Measurements from ENCODE around the gene MYO15A.
"Not testable (repeated sequence)": the region's sequence is repeated elsewhere in the genome, so short reads cannot be mapped to it uniquely, and the experiment has no call there.

The MYO15A gene

DNA sequence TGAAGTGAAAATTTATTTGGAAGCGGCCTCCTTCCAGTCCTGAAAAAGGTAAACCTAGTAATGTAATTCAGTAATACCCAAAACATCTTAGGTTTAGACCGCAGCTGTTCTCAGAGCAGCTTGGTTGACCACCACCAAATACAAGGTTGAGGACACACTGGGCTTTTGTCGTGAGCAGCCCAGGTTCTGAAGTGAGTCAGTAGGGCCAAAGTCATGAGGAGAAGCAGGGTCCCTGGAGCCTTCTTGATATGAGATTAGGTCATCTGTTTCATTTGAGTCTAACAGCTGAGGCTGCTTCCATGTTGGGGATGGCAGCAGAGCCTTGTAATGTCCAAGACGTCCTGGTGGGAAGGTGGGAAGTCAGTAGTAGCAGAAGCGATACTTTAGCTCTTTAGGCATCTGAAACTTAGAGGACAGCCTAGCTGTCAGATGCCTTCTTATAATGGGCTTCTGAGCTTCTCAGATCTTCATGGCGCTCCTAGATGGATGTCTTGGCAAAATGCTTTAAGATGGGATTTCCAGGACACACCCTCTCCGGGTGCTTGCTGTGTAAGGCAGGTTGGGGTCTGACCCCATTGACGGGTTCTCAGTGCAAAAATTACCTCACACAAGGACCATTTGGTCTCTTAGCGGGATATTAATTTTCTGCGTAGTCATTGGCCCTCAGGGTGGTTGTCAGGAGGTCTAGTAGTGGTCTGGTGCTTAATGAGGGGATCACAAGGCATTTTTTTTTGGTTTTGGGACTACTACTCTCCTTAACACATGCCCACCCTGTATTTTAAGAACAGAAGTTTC lies 77.5 kb downstream of the MYO15A start:
- DNase-seq: no peak

DNA sequence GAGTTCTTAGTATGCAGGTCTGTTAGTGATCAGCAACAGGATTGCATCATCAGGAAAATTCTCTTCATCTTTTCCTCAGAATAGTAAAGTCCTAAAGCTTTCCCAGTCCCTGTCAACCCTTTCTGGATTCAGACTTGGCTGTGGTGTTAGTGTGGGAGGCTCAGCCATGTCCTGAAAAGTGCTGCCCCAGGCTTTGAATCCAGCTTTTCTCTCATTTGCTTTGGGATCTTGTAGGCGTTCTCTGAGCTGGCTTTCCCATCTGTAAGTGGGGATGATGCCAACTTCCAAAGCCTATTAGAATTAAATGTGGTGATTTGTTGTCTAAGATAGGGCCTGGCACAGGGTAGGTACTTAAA lies 78.0 kb downstream of the MYO15A start:
- no peak for DNase-seq

DNA sequence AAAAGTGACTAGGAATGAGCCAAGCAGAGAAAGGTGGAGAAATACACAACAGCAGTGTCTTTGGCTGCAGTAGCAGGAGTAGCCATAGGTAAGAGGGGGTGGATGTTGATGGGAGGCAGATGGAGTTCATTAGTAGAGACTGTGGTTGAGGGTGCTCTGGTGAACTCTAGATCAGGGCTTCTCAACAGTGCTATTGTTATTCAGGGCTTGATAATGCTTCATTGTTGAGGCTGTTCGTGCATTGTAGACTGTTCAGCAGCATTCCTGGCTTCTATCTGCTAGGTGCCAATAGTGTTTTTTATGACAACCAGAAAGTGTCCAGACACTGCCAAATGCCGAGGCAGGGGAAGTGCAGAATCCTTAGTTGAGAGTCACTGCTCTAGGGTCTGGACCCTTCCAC lies 78.7 kb downstream of the MYO15A start:
- DNase-seq: no peak

GRCh38 chr17:18187821-18188761 lies 79.5 kb downstream of the MYO15A start:
- no peak for DNase-seq

DNA sequence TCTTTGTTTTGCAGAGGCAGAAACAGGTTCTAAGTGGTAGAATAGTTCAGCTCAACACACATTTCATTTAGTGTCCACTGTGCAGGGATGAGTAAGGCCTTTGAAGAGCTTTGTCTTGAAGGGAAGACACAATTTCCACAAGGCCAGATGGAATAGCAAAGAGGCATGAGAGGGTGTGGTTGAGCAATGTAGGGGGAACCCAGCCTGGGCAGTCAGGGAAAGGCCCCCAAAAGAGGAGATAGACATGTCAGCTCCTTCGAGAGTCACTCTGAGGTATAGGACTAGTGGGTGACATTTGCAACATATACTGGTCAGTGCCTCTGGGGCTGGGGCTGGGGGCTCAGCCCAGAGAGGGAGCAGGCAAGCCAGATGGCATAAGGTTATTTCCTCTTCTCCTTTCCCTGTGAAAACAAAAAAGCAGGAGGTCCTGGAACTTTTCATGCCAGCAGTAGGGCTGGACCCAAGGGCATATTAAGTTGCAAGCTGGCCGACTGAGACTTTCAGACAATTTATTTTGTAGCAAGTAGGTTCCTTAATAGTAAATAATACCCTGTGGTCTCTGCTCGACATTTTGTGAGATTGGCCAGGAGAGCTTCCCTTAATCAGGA lies 82.2 kb downstream of the MYO15A start:
- no peak for DNase-seq

GRCh38 chr17:18191236-18191667 lies 82.7 kb downstream of the MYO15A start:
- DNase-seq: no peak

DNA sequence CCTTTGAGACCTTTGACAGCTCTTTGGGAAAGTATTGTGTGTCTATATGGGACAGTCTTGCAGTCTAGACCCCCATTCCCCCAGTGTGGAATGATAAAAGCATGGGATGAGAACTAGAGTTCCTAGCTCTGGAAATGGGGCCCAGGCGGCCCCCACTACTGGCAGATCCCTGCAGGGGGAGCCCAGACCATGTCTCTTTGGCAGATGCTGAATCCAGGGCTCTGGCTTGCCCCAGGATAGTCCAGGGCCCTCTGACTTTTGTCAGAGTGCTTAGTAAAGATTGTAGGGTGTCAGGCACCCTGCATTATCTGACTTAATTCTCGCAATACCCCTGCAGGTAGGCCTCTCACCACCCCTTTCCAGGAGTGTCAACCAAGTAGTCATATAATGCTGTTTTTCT lies 83.4 kb downstream of the MYO15A start:
- DNase-seq: no peak

DNA sequence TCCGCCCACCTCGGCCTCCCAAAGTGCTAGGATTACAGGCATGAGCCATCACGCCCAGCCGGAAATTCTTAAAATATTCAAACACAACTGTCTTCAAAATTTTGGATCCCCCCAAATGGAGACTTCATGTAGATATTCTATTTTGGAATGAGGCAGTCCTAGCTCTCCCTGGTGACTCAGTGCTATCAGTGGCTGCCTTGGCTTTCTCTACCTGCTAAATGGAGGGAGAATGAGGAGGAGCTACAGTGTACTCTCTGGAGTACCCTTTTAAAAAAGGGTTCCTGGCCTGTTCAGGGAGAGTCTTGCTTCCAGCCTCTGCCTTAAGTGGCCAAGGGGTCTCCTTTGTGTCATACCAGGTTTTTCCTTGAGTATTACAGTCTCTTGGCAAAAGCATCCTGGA lies 85.8 kb downstream of the MYO15A start:
- no peak for DNase-seq

DNA sequence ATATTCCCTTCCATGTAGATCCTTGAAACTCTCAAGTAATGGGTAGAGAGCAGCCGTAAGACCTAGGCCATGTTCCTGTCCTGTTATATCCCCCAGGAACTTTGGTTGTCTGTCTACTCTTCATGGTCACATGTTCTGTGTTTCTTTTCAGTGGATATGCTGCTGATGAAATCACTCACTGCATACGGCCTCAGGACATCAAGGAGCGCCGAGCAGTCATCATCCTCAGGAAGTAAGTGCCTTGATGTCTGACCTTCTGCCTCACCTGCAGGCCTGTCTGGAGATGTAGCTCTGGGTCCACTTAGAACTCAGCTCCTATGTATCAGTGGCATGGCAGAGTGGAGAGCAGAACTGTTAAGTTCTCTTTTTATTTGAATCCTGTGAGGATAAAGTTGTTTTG lies 86.2 kb downstream of the MYO15A start:
- no peak for DNase-seq

- DNase-seq: no peak
Observed at GRCh38 chr17:18195246-18195645, 86.7 kb downstream of the MYO15A start.

GRCh38 chr17:18197535-18198194 lies 89.1 kb downstream of the MYO15A start:
- no peak for DNase-seq

DNA sequence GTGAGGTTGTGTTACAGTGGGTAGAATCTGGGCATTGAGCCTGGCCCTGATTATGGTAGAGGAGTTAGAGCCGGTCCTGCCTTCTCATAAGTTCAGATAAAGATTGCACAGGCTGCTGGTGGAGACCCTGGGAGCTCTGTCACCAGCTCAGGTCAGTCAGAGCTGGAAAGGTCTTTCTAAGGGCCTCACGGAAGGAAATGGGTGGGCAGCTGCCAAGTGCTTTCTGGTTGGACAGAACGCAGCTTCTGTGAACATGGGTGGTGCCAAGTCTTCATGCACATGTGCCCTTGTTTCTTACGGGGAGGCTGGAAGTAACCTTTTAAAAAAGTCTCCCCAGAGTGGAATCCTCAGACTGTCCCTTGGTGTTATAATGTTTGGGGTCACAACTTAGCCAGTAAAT lies 90.0 kb downstream of the MYO15A start:
- DNase-seq: no peak

GRCh38 chr17:18201108-18201507 lies 92.6 kb downstream of the MYO15A start:
- DNase-seq: no peak

DNA sequence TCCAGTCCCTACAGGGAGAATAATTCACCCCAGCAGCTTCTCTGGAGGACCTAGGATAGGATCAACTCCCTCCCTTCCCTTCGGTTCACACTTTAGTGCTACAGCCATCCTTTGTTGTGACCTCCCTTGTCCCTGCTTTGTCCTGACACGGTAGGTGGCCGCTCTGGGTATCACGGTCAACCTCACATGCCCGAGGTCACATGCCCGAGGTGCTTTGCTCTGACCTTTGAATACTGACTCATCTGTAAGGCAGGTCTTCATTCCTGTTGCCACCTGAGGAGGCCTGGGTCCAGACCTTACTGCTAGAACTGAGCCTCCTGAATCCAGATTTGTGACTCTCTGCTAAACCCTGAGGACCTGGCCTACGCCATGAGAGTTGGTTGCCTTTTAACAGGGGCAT lies 94.8 kb downstream of the MYO15A start:
- DNase-seq: no peak

DNA sequence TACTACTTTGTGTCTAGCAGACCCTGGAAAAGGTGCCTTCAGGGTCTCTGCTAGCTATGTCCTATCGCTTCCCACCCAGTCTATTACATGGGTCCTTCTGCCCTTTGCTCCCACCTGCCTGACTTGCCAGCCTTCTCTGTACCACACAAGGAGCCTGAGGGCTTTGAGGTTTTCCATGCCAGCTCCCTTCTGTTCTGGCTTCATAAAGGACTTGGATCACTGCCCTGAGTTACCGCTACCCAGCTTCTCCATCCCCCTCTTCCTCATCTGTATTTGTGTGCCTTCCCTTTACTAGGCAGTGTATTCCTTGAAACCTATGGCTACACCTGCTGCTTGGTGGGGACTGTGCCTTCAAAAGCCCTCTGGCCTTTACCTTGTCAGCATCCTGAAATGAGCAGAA lies 97.3 kb downstream of the MYO15A start:
- DNase-seq: no peak

DNA sequence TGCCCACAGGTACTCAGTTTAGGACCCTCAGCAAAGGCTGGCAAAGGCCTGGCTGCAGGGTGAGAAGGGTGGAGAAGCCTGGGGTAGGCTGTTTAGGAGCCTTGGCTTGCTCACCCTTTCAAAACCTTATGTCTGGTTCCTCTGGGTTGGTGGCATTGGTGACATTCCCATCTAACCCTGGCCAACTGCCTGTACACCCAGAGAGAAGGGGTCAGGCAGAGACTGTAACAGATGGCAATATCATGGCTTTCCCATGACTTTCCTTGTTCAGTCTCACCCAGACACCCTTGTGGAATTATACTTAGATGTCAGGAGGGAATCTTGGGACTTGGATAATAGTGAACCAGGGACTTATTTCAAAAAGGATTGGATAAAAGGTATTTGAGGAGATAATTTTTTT lies 98.4 kb downstream of the MYO15A start:
- no peak for DNase-seq

GRCh38 chr17:18208092-18208491 lies 99.5 kb downstream of the MYO15A start:
- no peak for DNase-seq

GRCh38 chr17:18213666-18214270 lies 105.2 kb downstream of the MYO15A start:
- no peak for DNase-seq

DNA sequence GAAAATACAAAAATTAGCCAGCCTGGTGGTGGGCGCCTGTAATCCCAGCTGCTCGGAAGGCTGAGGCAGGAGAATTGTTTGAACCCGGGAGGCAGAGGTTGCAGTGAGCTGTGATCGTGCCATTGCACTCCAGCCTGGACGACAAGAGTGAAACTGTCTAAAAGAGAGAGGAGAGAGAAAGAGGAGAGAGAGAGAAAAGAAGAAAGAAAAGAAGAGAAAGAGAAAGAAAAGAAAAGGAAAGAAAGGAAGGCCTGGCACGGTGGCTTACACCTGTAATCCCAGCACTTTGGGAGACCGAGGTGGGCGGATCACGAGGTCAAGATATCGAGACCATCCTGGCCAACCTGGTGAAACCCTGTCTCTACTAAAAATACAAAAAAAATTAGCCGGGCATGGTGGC lies 108.3 kb downstream of the MYO15A start:
- not testable (repeated sequence) for DNase-seq

DNA sequence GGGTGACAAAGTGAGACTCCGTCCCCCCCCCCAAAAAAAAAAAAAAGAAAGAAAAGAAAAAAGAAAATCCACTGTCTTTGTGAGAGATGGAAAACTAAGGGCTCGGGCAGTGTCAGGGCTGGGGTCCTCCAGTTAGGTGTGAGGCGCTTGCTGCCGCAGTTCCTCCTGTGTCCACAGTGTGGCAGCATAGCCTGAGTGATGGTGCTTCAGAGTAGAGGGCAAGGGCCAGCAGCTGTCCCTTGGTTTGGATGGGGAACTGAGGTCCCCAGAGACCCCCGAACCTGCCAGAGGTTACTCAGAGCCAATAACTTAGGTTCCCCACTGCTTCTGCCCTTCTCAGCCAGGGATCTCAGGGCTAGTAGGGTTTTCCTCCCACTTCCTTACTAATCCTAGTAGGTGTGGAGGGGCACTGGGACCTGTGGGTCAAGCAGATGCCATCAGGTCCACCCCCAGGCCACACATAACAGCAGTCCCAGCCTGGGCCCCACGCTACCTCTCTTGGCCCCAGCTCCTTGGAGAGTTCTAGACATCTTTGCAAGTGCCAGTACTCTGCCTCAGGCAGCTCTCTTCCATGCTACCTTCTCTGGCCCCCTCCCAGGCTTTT lies 109.0 kb downstream of the MYO15A start:
- DNase-seq: peak; percentile 28

GRCh38 chr17:18218756-18219415 lies 110.3 kb downstream of the MYO15A start:
- no peak for DNase-seq

GRCh38 chr17:18224053-18224386 lies 115.5 kb downstream of the MYO15A start:
- DNase-seq: no peak
